Measurements from ENCODE around the gene SCLY.
"Not testable (repeated sequence)": the region's sequence is repeated elsewhere in the genome, so short reads cannot be mapped to it uniquely, and the experiment has no call there.

Gene SCLY

DNA sequence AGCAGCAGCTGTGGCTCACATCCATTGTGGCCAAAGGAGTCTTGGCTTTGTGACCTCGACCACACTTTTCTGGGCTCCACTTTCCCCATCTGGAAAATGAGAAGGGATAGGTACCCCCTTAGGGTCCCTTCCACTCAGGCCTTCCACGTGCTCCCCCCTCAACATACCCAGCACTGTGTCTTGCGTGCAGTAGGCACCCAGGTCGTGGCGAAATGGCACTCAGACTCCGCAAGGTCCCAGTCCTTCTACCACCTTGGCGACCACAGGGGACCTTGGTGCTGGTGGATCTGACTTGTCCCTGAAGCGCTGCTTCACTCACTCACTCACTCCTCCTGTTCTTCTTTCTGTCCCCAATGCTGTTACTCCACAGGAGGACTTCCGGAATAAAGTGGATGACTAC lies 19.9 kb upstream of the SCLY start:
- DNase-seq = no peak

DNA sequence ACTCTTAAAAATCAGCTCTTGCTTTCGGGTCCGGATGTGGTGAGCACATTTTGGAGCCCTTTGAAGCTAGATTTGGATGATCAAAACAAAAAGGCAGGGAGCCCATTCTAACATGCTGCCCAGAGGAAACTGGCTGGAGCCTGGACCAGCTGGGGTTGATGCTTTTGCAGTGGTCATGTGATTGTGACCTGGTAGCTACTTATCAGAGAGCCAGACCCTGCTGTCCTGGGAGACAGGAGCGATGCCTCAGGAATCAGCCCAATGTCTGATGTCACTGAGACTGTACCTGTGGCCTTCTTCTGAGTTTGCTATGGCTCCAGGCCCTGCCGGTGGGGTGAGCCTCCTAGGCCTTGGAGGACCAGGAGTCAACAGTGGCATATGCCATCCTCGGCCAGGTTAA lies 18.7 kb upstream of the SCLY start:
- DNase-seq = no peak

DNA sequence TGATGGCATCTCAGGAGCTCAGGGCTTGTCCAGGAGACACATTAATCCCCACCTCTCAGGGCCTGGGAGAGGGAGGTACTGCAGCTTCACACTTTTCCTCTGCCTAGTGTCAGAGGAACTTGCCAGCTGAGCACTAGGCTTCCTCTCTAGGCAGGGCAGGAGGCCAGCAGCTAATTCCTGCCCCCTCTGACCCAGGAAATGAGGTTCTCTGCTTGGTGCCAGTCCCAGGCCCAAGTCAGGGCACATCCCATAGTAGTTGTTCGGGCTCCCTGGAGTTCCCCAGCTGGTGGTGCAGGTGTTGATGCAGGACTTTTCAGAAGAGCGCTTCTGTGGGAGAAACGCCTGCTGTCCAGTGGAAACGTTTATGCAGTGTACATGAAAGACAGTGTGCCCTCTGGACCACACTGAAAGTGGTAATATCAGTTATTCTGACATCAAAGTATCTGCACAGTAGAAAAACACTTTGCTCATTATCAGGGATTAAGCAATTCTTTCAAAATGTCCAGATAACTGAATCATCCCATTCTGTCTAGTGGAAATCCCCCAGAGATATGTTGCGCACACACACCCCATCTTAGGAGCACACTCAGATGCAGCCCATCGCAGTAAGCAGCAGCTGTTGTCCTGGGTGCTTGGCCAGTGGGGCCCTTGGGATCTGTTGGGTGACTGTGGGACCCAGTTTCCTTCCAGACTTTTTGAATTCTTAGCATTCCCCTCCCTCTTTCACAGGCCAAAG lies 17.8 kb upstream of the SCLY start:
- no peak for DNase-seq

DNA sequence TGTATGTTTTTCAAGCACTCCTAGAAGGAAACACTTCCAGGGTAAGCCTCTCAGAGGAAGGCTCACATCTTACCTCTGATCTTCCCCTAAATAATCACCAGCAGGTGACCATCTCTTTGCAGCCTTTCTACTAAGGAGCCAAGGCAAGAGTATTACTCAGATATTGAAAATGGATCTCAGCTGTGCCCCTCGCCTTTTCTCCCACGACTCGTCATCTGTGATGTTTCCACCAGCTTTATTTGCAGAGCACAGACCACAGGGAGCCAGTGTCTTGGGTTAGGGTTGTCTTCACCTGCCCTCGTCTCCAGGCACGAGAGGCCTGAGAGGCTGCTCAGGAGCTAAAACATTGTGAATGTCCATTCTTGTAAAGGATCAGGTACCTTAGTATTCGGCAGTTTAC lies 16.9 kb upstream of the SCLY start:
- no peak for DNase-seq

DNA sequence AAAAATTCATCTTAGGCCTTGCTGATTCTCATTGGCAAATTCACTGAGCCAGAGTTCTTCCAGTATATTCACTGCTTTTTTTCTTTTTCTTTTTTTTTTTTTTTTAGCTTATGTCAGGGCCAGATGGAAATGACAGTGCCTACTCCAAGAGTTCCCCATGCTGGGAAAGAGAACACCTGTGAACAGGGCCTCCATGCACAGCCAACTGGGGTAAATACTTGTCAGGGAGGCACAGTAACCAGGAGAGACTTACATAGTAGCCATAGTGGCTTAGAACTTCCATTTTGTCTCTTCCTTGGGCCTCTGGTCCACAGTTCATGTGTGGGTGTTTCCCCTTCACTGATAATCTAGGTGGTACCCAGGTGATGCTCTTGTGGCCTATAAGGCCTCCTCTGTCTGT lies 15.2 kb upstream of the SCLY start:
- DNase-seq = no peak

DNA sequence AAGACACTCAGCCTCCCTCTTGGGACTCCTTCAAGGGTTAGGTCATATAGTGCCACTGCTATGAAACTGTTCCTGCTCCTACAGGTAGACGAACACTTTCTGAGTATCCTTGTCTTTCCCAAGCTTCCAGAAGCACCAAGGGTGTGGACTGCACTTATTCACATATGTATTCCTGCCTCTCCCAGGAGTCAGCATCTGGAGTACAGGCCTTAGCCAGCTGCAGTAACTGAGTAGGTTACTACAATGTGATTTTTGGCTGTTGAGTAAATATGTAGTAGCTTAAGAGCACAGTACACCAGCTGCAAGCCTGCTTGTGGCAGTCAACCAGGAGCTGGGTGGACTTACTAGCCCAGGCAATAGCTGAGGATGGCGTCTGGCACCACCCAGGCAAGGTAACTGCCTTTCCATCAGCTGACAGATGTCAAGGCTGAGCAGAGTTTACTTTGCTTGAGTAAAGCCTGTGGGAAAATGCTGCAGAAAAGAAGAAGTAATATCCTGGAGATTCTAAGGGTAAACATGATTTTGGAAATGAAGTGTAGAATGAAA lies 14.0 kb upstream of the SCLY start:
- no peak for DNase-seq

DNA sequence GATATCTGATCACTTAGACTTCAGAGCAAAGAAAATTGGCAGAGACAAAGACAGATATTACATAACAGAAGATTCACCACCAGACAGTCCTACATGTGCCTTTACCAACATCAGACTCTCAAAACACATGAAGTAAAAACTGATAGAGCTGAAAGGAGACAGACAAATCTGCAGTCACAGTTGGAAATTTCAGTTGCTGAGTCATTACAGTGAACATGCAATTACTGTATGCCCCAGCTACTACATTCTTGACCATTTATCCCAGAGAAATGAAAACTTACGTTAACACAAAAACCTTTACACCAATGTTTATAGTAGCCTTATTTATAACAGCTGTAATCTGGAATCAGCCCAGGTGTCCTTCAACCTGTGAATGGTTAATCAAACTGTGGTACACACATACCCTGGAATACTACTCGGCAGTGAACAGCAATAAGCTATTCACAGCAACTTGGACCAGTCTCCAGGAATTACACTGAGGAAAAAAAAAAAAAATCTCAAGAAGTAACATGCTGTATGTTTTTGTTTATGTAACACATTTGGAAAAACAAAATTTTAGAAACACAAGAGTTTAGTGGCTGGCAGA lies 7.5 kb upstream of the SCLY start:
- no peak for DNase-seq

DNA sequence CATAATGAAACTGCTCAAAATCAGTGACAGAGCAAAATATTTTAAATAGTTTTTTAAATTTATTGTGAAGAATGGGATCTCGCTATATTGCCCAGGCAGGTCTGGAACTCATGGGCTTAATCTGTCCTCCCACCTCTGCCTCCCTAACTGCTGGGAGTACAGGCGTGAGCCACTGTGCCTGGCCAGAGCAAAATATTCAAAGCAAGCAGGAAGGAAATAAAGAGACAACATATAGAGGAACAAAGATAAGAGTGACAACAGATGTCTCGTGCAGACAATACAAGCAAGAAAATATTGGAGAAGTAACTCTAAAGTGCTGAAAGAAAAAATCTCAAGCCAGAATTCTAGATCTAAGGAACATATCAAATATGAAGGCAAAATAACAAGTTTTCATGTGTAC lies 5.0 kb upstream of the SCLY start:
- no peak for DNase-seq

DNA sequence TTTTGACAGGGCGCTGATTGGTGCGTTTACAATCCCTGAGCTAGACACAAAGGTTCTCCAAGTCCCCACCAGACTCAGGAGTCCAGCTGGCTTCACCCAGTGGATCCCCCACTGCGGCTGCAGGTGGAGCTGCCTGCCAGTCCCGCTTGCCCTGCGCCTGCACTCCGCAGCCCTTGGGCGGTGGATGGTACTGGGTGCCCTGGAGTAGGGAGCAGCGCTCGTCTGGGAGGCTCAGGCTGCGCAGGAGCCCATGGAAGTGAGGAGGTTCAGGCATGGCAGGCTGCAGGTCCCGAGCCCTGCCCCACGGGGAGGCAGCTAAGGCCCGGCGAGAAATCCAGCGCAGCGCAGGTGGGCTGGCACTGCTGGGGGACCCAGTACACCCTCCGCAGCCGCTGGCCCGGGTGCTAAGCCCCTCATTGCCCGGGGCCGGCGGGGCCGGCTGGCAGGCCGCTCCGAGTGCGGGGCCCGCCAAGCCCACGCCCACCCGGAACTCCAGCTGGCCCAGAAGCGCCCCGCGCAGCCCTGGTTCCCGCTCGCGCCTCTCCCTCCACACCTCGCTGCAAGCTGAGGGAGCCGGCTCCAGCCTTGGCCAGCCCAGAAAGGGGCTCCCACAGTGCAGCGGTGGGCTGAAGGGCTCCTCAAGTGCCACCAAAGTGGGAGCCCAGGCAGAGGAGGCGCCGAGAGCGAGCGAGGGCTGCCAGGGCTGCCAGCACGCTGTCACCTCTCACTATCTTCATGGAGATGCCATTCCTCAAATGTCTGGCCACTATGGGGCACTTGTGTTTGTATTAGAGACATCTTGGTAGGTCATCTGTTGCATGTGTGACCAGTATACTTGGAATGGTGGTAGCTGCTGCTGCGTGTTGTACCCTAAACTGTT lies 2.9 kb upstream of the SCLY start:
- DNase-seq = not testable (repeated sequence)

DNA sequence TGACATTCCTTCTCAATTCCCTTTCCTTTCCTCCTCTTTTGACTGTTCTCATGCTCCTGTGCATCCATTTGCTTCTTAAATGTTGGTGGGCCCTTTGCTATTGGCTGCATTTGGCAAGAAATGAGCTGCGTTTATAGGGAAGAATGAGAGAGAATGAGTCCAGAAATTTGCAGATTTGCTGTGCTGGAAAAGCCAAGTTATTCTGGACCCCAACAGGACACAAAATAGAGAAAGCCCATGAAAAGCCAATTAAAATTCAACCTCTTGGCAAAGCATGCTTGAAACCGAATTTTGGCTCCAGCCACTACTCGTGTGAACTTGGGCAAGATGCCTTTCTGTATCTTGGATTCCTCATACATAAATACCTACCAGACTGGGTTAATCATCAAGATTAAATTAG lies 1.3 kb upstream of the SCLY start:
- no peak for DNase-seq

DNA sequence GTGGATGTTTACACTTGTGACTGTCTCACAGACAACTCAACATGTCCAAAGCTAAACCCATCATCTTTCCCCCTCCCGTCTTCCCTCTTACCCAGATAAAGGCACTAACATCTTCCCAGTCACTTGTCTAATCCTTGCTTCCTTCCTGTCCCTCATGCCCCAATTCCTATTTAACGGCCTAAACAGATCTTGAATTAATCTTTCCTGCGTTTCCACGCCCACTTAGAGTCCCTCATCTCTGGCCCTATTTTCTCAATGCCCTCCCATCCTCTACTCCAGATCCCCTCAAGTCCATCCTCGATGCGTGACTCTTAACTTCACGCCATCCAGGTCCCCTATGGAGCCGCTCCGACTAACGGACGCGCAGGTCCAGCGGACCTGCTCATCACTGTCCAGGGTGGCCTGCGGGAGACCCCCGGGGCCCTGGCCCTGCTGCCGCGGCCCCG lies 682 bp upstream of the SCLY start:
- DNase-seq = no peak

DNA sequence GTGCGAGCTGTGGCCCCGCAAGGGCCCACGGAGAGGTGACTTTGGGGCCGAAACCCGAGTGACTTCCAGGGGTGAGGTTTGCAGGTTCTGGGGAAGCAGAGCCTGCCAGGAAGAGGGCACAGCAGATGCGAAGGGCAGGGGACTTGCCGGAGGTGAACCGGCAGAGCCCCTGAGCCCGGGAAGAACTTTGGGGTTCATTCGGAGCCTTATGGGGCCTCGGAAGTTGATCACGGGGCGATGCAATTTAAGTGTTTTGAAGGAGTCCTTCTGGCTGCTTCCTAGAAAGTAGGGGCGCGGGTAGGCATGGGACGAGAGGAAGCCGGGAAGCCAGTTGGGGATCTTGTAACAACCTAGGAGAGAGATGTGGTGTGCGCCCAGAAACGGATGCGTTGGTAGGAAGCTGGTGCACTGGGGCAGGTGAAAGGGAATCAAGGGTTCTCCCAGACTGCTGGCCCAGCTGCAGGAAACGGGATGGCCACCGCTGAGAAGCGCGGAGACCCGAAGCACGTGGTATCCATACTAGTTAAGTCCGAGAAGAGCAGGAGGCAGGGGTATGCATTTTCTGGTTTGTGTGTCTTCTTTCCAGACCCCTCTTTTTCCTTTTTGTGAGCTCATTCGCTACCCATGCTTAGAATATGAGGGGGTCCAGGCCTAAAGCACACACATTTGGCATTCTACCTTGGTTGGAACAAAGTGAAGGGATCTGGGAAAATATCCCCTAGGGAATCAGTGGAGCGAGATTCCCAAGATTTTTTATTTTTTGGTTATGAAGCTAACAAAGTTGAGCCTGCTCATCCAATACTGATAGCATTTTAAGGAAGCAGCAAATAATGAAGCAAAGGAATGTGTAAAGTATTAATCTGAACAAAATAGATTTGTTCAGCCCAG lies 758 bp downstream of the SCLY start:
- DNase-seq = no peak

DNA sequence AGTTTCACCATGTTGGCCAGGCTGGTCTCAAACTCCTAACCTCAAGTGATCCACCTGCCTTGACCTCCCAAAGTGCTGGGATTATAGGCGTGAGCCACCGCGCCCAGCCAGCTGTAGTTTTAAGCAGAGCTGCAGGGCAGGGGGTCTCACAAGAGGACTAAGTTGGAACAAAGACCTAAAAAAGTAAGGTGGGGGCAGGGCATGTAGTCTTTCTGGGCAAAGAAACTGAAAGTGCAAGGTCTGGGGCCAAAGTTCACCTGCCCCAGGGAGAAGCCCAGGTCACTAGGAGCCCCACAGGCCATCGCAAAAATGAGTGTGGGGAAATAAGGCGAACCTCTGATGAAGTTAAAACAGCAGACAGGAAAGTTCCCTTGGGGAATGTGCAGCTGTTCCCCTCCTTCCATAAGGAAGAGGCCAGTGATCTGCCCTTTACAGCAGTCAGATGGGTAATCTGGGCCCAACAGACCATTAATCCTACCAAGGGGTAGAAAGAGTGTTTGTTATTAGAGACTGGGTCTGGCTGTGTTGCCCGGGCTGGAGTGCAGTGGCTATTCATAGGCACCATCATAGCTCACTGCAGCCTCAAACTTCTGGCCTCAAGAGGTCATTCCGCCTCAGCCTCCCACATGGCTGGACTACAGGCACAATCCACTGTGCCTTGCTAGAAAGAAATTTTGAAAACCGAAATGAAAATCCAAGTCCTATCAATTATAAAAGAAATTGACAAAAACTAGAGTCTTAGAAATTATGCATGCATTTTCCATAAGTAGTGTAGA lies 2.8 kb downstream of the SCLY start:
- no peak for DNase-seq

DNA sequence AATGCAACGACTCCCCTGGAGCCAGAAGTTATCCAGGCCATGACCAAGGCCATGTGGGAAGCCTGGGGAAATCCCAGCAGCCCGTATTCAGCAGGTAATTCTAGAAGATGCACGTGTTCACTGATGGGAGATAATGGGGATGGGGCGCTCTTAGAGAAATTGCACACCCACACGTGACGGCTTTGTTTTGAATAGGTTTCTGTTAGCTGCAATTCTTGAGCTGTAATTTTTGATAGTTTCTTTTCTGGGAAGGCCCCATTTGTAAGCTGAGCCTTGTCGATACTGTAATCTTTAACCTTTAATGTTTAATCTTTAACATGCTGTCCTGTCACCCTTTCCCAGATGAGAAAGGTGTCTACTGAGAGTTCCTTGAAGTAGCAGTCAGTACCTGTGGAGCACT lies 3.6 kb downstream of the SCLY start:
- DNase-seq = no peak

DNA sequence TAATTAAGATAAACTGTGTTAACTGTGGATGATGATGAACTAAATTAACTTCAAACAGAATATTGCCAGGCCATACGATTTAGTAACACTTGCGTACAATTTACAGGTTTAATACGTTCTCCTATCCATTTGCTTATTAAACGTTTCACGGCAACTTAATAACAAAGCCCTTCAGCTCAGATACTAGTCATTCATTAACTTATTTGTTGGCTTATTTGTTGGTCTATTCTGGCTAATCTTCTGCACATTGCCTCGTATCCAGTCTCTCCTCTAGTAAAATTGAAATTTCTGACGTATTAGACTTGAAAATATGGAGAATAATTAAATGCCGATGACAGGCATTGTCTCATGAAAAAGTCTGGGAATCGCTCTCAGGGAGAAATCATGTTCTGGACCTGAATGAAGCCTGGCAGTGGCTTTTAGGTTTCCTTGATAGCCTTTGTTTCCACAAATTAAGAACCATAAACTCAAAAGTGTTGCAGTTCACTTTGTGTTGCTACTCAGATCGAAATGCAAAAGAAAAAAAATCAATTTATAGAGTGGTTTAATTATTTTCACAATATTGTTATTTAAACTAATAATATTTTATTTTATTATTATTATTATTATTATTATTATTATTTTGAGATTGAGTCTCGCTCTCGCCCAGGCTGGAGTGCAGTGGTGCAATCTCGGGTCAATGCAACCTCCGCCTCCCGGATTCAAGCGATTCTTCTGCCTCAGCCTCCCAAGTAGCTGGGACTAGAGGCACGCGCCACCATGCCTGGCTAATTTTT lies 4.5 kb downstream of the SCLY start:
- no peak for DNase-seq

DNA sequence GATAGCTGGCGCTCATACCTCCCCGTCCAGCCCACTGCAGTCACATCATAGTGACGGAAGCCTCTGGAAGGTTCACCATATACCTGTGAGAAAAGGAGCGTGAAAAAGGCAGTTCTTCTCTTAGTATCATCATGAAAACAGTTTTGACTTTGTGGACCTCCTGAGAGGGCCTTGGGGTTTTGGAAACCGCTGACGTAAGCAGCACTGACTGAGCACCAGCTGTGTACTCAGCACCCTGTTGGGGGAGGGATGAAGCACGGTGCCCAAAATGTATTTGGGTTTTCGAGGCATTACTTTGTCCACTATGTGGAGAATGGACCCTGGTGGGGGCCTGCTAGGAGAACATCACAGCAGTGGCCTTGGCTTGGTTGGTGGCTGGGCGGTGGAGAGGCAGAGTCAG lies 5.4 kb downstream of the SCLY start:
- DNase-seq = no peak

DNA sequence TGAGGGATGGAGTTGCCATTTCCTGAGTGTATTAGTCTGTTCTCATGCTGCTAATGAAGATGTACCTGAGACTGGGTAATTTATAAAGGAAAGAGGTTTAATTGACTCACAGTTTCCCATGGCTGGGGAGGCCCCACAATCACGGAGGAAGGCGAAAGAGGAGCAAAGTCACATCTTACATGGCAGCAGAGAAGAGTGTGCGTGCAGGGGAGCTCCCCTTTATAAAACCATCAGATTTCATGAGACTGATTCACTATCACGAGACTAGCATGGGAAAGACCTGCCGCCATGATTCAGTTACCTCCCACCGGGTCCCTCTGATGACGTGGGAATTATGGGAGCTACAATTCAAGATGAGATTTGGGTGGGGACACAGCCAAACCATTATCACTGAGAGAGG lies 5.9 kb downstream of the SCLY start:
- not testable (repeated sequence) for DNase-seq

DNA sequence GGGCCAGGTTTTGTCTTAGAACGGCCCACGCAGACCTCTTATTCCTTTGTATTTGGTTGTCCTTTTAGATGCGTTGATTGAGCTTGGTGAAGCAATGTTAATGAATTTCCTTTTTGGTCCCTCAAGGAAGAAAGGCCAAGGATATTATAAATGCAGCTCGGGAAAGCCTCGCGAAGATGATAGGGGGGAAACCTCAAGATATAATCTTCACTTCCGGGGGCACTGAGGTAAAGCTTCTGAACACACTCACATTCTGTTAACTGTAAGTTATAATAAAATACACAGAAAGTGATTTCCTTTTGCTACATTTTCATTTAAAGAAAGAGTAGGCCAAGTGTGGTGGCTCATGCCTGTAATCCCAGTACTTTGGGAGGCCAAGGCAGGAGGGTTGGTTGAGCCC lies 7.1 kb downstream of the SCLY start:
- DNase-seq = no peak

DNA sequence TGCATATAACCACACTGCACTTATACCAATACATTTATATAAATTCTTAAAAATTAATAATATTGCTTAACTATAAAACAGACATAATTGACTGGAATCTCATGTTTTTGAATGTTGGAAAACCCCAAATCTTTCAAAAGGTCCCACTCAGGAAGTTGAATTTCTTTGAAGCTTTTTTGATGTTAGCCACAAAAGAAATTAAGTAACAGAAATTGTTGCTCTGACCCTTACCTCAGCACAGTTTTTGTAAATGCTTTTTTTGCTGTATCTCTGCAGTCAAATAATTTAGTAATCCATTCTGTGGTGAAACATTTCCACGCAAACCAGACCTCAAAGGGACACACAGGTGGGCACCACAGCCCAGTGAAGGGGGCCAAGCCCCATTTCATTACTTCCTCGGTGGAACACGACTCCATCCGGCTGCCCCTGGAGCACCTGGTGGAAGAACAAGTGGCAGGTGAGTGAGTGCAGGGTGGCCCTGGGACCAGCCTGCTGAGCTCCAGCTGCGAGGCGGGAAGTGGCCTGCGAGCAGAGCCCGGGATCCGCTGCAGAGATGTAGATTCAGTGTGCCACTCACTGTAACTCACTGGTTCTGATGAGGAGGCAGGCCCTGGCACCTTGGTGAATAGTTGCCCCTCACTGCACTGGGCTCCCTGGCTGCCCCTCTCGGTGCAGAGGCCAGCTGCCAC lies 8.4 kb downstream of the SCLY start:
- DNase-seq = no peak

DNA sequence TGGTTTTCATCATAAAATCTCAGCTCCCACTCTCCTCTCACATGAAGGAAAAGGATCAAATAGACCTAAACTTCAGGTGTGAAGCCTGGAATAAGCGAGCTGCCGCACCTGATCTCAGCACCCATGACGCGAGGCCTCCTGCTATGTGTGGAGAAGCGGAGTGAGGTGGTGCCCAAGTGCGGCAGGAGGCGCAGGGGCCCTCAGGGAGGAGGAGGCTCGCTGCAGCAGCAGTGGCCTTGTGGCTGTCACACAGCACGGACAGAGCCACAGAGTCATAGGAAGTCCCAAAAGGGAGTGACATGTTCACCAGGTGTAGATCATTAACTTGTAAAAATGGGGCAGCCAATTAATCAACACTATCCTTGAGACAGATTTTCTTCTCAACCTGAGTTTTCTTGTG lies 9.1 kb downstream of the SCLY start:
- no peak for DNase-seq

Data from cortex of kidney (tissue), 1 donor.